ENCODE data around the gene HOXA6.

GRCh38 chr7:27144781-27145164 is 2.8 kb downstream of the HOXA6 start:
- TF ChIP-seq CTCF (IDR thresholded peaks at IDR 0.05) (no peak), ZFX (IDR thresholded peaks at IDR 0.05; ENCODE audit: borderline replicate concordance) (no peak)

Measured in 22Rv1 (cell line).